Esophagus squamous epithelium (tissue), 5 donors: ENCODE data around the gene SERPINA4. TPM values are rescaled to one million over a fixed set of nuclear protein-coding genes. Genes with fewer than 3 reads are reported as not detected.
A peak's percentile ranks its signal among the peaks of the same experiment; 100 is the strongest.

Experiments
- DNase-seq: peaks from one replicate; lab custom pipeline; 2025; lab: John Stamatoyannopoulos, UW
- H3K27ac ChIP-seq, 4 donors: fragments of 200-600 bp; sonication (generic); one replicate each; pipeline ENCODE4 v1.5.1; 2016 to 2019; ENCODE audit warnings: mild to moderate bottlenecking in 1 of 4
- H3K27me3 ChIP-seq, 4 donors: fragments of 200-600 bp; sonication (generic); 1 replicate in 3 of 4; 2 replicates in 1 of 4; pipeline versions ENCODE4 v1.5.1 to v1.6.0; 2017 to 2021; ENCODE audit warnings: antibody characterized with exemption in 1 of 4
- H3K36me3 ChIP-seq, 3 donors: fragments of 200-600 bp; sonication (generic); one replicate each; pipeline ENCODE4 v1.5.1; 2016 to 2019
- H3K4me1 ChIP-seq, 3 donors: fragments of 200-600 bp; sonication (generic); one replicate each; pipeline ENCODE4 v1.5.1; 2017 to 2019
- H3K4me3 ChIP-seq, 4 donors: fragments of 200-600 bp; sonication (generic); 1 replicate in 3 of 4; 2 replicates in 1 of 4; pipeline ENCODE4 v1.5.1; 2016 to 2019; ENCODE audit warnings: mild to moderate bottlenecking in 2 of 4, moderate library complexity in 1 of 4
- H3K9me3 ChIP-seq, 3 donors: fragments of 200-600 bp; sonication (generic); one replicate each; pipeline ENCODE4 v1.5.1; 2016 to 2019
- CTCF ChIP-seq, 6 experiments: fragments of 450-650 bp in 4 of 6; fragments of 200-600 bp in 2 of 6; sonication (generic) in 2 of 6; IDR thresholded peaks; one replicate each; pipeline ENCODE4 v1.5.1; 2016 to 2019; ENCODE audit warnings: antibody characterized with exemption in 6 of 6, mild to moderate bottlenecking in 4 of 6, moderate library complexity in 4 of 6
- POLR2A ChIP-seq, 4 donors: fragments of 450-650 bp; IDR thresholded peaks; one replicate each; pipeline ENCODE4 v1.6.1; 2017; ENCODE audit warnings: antibody characterized with exemption in 4 of 4, mild to moderate bottlenecking in 4 of 4, moderate library complexity in 3 of 4
- WGBS, 2 donors: methylation state at CpG; one replicate each; pipeline ENCODE4 v1.1.5; 2018; 5-methylcytosine and 5-hydroxymethylcytosine counted together
- intact Hi-C: fragments of 100-400 bp; cut with DNase I; formaldehyde crosslinking; loops from one replicate; pipeline ENCODE4 v1.15.0; 2022
- total RNA-seq, 4 donors: library from RNA; depleted of rRNA; stranded (reverse); fragments of >200 nt; gene quantifications; one replicate each; pipeline ENCODE4 v1.1.0, GENCODE V29; 2016
- donor health status: DM: yes; HTN: yes; CAD: no.

Gene SERPINA4
- total RNA-seq, 4 donors from 2014 or later, result not detected

GRCh38 chr14:94539181-94539580, 22.1 kb upstream of the SERPINA4 start:
- intact Hi-C loops, result no loop called here
- WGBS, 2 donors, result 80% methylated on average over 5 to 6 of the region's 7 CpGs
- peaks cover 0 to 26% (median 14%) of the 10 kb centered on the region in 3 donors for H3K4me1 ChIP-seq
- TF ChIP-seq POLR2A (IDR thresholded peaks at IDR 0.05), result no peak
- TF ChIP-seq CTCF (IDR thresholded peaks at IDR 0.05), result no peak
- H3K27me3 ChIP-seq, result peaks cover 0 to 35% (median 0%) of the 10 kb centered on the region in 4 donors
- H3K36me3 ChIP-seq, result no peaks in the 10 kb centered on the region
- H3K27ac ChIP-seq, result no peak overlapping the region
- no peak for DNase-seq
- no peak overlapping the region for H3K4me3 ChIP-seq
- no peaks in the 10 kb centered on the region for H3K9me3 ChIP-seq

GRCh38 chr14:94540031-94540794, 21.0 kb upstream of the SERPINA4 start:
- Histone ChIP-seq H3K36me3 (no peaks in the 10 kb centered on the region), H3K9me3 (no peaks in the 10 kb centered on the region), H3K4me1 (peaks cover 0 to 29% (median 14%) of the 10 kb centered on the region in 3 donors), H3K27me3 (peaks cover 0 to 36% (median 0%) of the 10 kb centered on the region in 4 donors), H3K27ac (no peak overlapping the region), H3K4me3 (no peak overlapping the region)
- DNase-seq, result no peak
- WGBS, 2 donors, result 35 to 52% methylated on average over 6 to 12 of the region's 13 CpGs
- intact Hi-C loops, result loop anchor here (10.0 kb wide), 1 partner anchor 115 kb away; no protein-coding TSS in a partner anchor
- no peak for TF ChIP-seq POLR2A (IDR thresholded peaks at IDR 0.05)
- TF ChIP-seq CTCF (IDR thresholded peaks at IDR 0.05), result no peak

- Histone ChIP-seq H3K36me3 (no peaks in the 10 kb centered on the region), H3K4me1 (peaks cover 0 to 29% (median 14%) of the 10 kb centered on the region in 3 donors), H3K4me3 (no peak overlapping the region), H3K27me3 (peaks cover 0 to 29% (median 0%) of the 10 kb centered on the region in 4 donors), H3K9me3 (peaks cover 0 to 5% (median 0%) of the 10 kb centered on the region in 3 donors), H3K27ac (no peak overlapping the region)
- intact Hi-C loops, result loop anchor here (10.0 kb wide), 1 partner anchor 117 kb away; no protein-coding TSS in a partner anchor
- TF ChIP-seq CTCF (IDR thresholded peaks at IDR 0.05), result no peak
- no peak for TF ChIP-seq POLR2A (IDR thresholded peaks at IDR 0.05)
- no peak for DNase-seq
- 73 to 91% methylated on average over 8 to 9 of the region's 9 CpGs for WGBS, 2 donors
Observed at GRCh38 chr14:94541234-94541975, 19.8 kb upstream of the SERPINA4 start.

GRCh38 chr14:94542111-94542810, 19.0 kb upstream of the SERPINA4 start:
- Histone ChIP-seq H3K9me3 (peaks cover 0 to 9% (median 0%) of the 10 kb centered on the region in 3 donors), H3K4me3 (no peak overlapping the region), H3K36me3 (no peaks in the 10 kb centered on the region), H3K4me1 (peaks cover 0 to 29% (median 14%) of the 10 kb centered on the region in 3 donors), H3K27me3 (peaks cover 0 to 20% (median 0%) of the 10 kb centered on the region in 4 donors), H3K27ac (peak overlapping the region in 3 of 4 donors; percentile 67 to 81 (median 75))
- no peak for TF ChIP-seq CTCF (IDR thresholded peaks at IDR 0.05)
- TF ChIP-seq POLR2A (IDR thresholded peaks at IDR 0.05), result no peak
- DNase-seq, result no peak
- WGBS, 2 donors, result 50 to 90% methylated on average over 1 to 2 of the region's 12 CpGs
- intact Hi-C loops, result loop anchor here (10.0 kb wide), 1 partner anchor 117 kb away; no protein-coding TSS in a partner anchor
